Stimulated activated CD8-positive, alpha-beta memory T cell treated with anti-CD3 and anti-CD28 coated beads, Interleukin-2, amount 100 ng/mL, for 1 hour (primary cell): Measurements from ENCODE around the gene GPATCH11.

Experiments
- DNase-seq, 2 donors: peaks; one replicate each; pipeline ENCODE4 v3.0.0-alpha.2; 2020; ENCODE audit warnings: low read depth in 2 of 2

The GPATCH11 gene

GRCh38 chr2:37109523-37109922 is 25.2 kb downstream of the GPATCH11 start:
- DNase-seq = no peak

GRCh38 chr2:37110306-37111212 is 26.2 kb downstream of the GPATCH11 start:
- DNase-seq = no peak

GRCh38 chr2:37111958-37112357 is 27.6 kb downstream of the GPATCH11 start:
- no peak for DNase-seq

- no peak for DNase-seq
These were observed 33.2 kb downstream of the GPATCH11 start for GRCh38 chr2:37117566-37117965.

GRCh38 chr2:37119157-37119556 is 34.8 kb downstream of the GPATCH11 start:
- no peak for DNase-seq

- no peak for DNase-seq
These were observed 41.1 kb downstream of the GPATCH11 start for GRCh38 chr2:37125416-37125815.

GRCh38 chr2:37132914-37133313 is 48.6 kb downstream of the GPATCH11 start:
- no peak for DNase-seq

- no peak for DNase-seq
These were observed 58.2 kb downstream of the GPATCH11 start for GRCh38 chr2:37142546-37142945.

GRCh38 chr2:37143974-37144373 is 59.7 kb downstream of the GPATCH11 start:
- no peak for DNase-seq

- no peak for DNase-seq
These were observed 61.7 kb downstream of the GPATCH11 start for GRCh38 chr2:37146062-37146461.

- no peak for DNase-seq
These were observed 64.0 kb downstream of the GPATCH11 start for GRCh38 chr2:37148325-37148724.
